ENCODE results near the gene PPA1.
"Not testable (repeated sequence)": the region's sequence is repeated elsewhere in the genome, so short reads cannot be mapped to it uniquely, and the experiment has no call there.

PPA1 gene

GRCh38 chr10:70163448-70163847 is 69.8 kb downstream of the PPA1 start:
- TF ChIP-seq ZFX (IDR thresholded peaks at IDR 0.05; ENCODE audit: borderline replicate concordance) (no peak), CTCF (IDR thresholded peaks at IDR 0.05) (no peak)
- H3K27ac ChIP-seq: no peak overlapping the region

- no peak overlapping the region for H3K27ac ChIP-seq
- TF ChIP-seq ZFX (IDR thresholded peaks at IDR 0.05; ENCODE audit: borderline replicate concordance): no peak
- no peak for TF ChIP-seq CTCF (IDR thresholded peaks at IDR 0.05)
Observed at GRCh38 chr10:70162892-70163201, 70.4 kb downstream of the PPA1 start.

- H3K27ac ChIP-seq: no peak overlapping the region
- no peak for TF ChIP-seq ZFX (IDR thresholded peaks at IDR 0.05; ENCODE audit: borderline replicate concordance)
- TF ChIP-seq CTCF (IDR thresholded peaks at IDR 0.05): no peak
Observed at GRCh38 chr10:70162151-70162891, 70.9 kb downstream of the PPA1 start.

- TF ChIP-seq ZFX (IDR thresholded peaks at IDR 0.05; ENCODE audit: borderline replicate concordance): no peak
- no peak for TF ChIP-seq CTCF (IDR thresholded peaks at IDR 0.05)
Observed at GRCh38 chr10:70160798-70161197, 72.4 kb downstream of the PPA1 start.

GRCh38 chr10:70159366-70159765 is 73.9 kb downstream of the PPA1 start:
- not testable (repeated sequence) for H3K27ac ChIP-seq

More at GRCh38 chr10:70160798-70161197, 72.4 kb downstream of the PPA1 start:
- no peak overlapping the region for H3K27ac ChIP-seq

GRCh38 chr10:70158113-70158512 is 75.1 kb downstream of the PPA1 start:
- TF ChIP-seq ZFX (IDR thresholded peaks at IDR 0.05; ENCODE audit: borderline replicate concordance): no peak
- TF ChIP-seq CTCF (IDR thresholded peaks at IDR 0.05): no peak
- no peak overlapping the region for H3K27ac ChIP-seq

GRCh38 chr10:70155255-70155838 is 77.9 kb downstream of the PPA1 start:
- no peak overlapping the region for H3K27ac ChIP-seq
- TF ChIP-seq ZFX (IDR thresholded peaks at IDR 0.05; ENCODE audit: borderline replicate concordance) (no peak), CTCF (IDR thresholded peaks at IDR 0.05) (no peak)
